Left lung (tissue), 10 donors: ENCODE measurements around the gene LINC01488. TPM values are rescaled to one million over a fixed set of nuclear protein-coding genes. Genes with fewer than 3 reads are reported as not detected.
A peak's percentile ranks its signal among the peaks of the same experiment; 100 is the strongest.

ENCODE experiments used
- ATAC-seq: fragments of 200-7000 bp; cut with Tn5 transposase; one replicate; pipeline ENCODE4 v1.9.1; 2020; ENCODE audit warnings: moderate library complexity
- DNase-seq, 4 donors: peaks; one replicate each; pipeline ENCODE4 v3.0.0-alpha.2; 2013 to 2020
- H3K27ac ChIP-seq, 2 donors: fragments of 200-600 bp; sonication (generic) in 1 of 2; one replicate each; pipeline versions ENCODE4 v1.5.0 to v1.8.0; 2020 to 2021
- H3K27me3 ChIP-seq, 2 donors: fragments of 200-600 bp; sonication (generic) in 1 of 2; one replicate each; pipeline versions ENCODE4 v1.5.0 to v1.8.0; 2020 to 2021
- H3K36me3 ChIP-seq, 2 donors: fragments of 200-600 bp; sonication (generic) in 1 of 2; one replicate each; pipeline versions ENCODE4 v1.5.0 to v1.8.0; 2020 to 2021
- H3K4me1 ChIP-seq, 2 donors: fragments of 200-600 bp; one replicate each; pipeline ENCODE4 v1.8.0; 2021
- H3K4me3 ChIP-seq, 2 donors: fragments of 200-600 bp; sonication (generic) in 1 of 2; one replicate each; pipeline versions ENCODE4 v1.5.0 to v1.8.0; 2020 to 2021; ENCODE audit warnings: mild to moderate bottlenecking in 1 of 2
- H3K9me3 ChIP-seq, 2 donors: fragments of 200-600 bp; sonication (generic) in 1 of 2; one replicate each; pipeline versions ENCODE4 v1.5.0 to v1.8.0; 2020 to 2021
- CTCF ChIP-seq, 2 donors: fragments of 200-600 bp; sonication (generic) in 1 of 2; IDR thresholded peaks; one replicate each; pipeline versions ENCODE4 v1.5.0 to v1.8.0; 2021; ENCODE audit warnings: antibody characterized with exemption in 2 of 2
- intact Hi-C, 2 donors: fragments of 100-400 bp; cut with DNase I; formaldehyde crosslinking; loops; one replicate each; pipeline versions ENCODE4 v1.11.2 to v1.14.2; 2022
- polyA plus RNA-seq, 6 donors: library from polyadenylated mRNA; unstranded; fragments of 120-200 nt; gene quantifications; one replicate each; pipeline ENCODE4 v1.2.1, GENCODE V29; 2013; ENCODE audit not compliant: insufficient read length in 6 of 6
- total RNA-seq, 2 donors: library from RNA; stranded (reverse); fragmentation: NEBNext Ultra II Directional; extraction: Animal tissue kit (Norgen Biotek cat#: 25700); gene quantifications; one replicate each; pipeline ENCODE4 v1.2.1, GENCODE V29; 2021
- donor health status: DM: no; HTN: yes; CAD: no.
- donor health status: DM: no; HTN: no; CAD: no.

LINC01488 gene
- total and polyA plus RNA-seq, 8 donors = 0.04 to 0.12 (median 0.07) TPM; not detected in 2

GRCh38 chr11:69504576-69505335, 23.3 kb downstream of the LINC01488 start:
- H3K4me3 ChIP-seq = no peak overlapping the region
- ATAC-seq (no peak), DNase-seq (peak in 1 of 4 donors; percentile 48)
- no peak for TF ChIP-seq CTCF (IDR thresholded peaks at IDR 0.05)
- intact Hi-C loops = no loop called here
- H3K9me3 ChIP-seq = no peaks in the 10 kb centered on the region
- H3K27ac ChIP-seq = no peak overlapping the region
- no peaks in the 10 kb centered on the region for H3K36me3 ChIP-seq
- no peaks in the 10 kb centered on the region for H3K4me1 ChIP-seq
- no peaks in the 10 kb centered on the region for H3K27me3 ChIP-seq

- H3K4me1 ChIP-seq = no peaks in the 10 kb centered on the region
- intact Hi-C loops = no loop called here
- H3K9me3 ChIP-seq = no peaks in the 10 kb centered on the region
- no peak overlapping the region for H3K27ac ChIP-seq
- no peaks in the 10 kb centered on the region for H3K36me3 ChIP-seq
- no peak for TF ChIP-seq CTCF (IDR thresholded peaks at IDR 0.05)
- H3K4me3 ChIP-seq = no peak overlapping the region
- no peak for DNase-seq
- ATAC-seq = no peak
- no peaks in the 10 kb centered on the region for H3K27me3 ChIP-seq
Observed at GRCh38 chr11:69508974-69509373, 27.5 kb downstream of the LINC01488 start.

GRCh38 chr11:69509381-69509780, 27.9 kb downstream of the LINC01488 start:
- Histone ChIP-seq H3K4me1 (no peaks in the 10 kb centered on the region), H3K27me3 (no peaks in the 10 kb centered on the region), H3K4me3 (no peak overlapping the region), H3K27ac (no peak overlapping the region), H3K9me3 (no peaks in the 10 kb centered on the region), H3K36me3 (no peaks in the 10 kb centered on the region)
- intact Hi-C loops = no loop called here
- ATAC-seq = no peak
- no peak for TF ChIP-seq CTCF (IDR thresholded peaks at IDR 0.05)
- peak in 2 of 4 donors; percentile 22 to 71 for DNase-seq

- DNase-seq (peak in 2 of 4 donors; percentile 16 to 61), ATAC-seq (no peak)
- Histone ChIP-seq H3K4me3 (no peak overlapping the region), H3K27me3 (no peaks in the 10 kb centered on the region), H3K36me3 (no peaks in the 10 kb centered on the region), H3K27ac (no peak overlapping the region), H3K9me3 (no peaks in the 10 kb centered on the region), H3K4me1 (no peaks in the 10 kb centered on the region)
- intact Hi-C loops = no loop called here
- TF ChIP-seq CTCF (IDR thresholded peaks at IDR 0.05) = no peak
Observed at GRCh38 chr11:69509846-69510390, 28.5 kb downstream of the LINC01488 start.

- Histone ChIP-seq H3K27me3 (no peaks in the 10 kb centered on the region), H3K9me3 (no peaks in the 10 kb centered on the region), H3K4me1 (no peaks in the 10 kb centered on the region), H3K36me3 (no peaks in the 10 kb centered on the region), H3K4me3 (no peak overlapping the region), H3K27ac (no peak overlapping the region)
- TF ChIP-seq CTCF (IDR thresholded peaks at IDR 0.05) = no peak
- intact Hi-C loops = no loop called here
- DNase-seq (peak in 2 of 4 donors; percentile 27 to 37), ATAC-seq (peak; percentile 24)
Observed at GRCh38 chr11:69510471-69511357, 29.3 kb downstream of the LINC01488 start.
